ENCODE results near the gene PRICKLE3.

DNA sequence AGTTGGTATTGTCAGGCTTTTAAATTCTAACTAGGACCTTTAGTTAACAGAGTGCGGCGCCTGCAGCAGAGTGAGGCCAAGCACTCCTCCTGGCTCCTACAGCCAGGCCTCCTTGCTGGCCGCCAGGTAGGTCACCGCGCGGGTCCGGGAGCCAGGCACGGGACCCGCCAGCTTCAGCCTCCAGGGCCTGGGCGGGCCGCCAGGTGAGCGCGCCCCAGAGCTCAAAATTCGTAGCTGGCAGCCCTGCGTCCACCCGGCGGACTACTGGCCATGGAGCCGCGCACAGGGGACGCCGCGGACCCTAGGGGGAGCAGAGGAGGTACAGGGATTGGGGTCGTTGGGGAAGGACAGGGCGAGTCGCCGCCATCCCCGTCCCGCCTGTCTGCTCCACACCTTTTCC lies 23.6 kb downstream of the PRICKLE3 start, which contains the start of gene MAGIX:
- TF ChIP-seq CTCF (conservative IDR thresholded peaks at IDR 0.05; ENCODE audit: low read length) = no peak
- TF ChIP-seq EZH2phosphoT487 (IDR thresholded peaks at IDR 0.05; ENCODE audit: borderline replicate concordance, low read depth, low read length) = no peak
